ENCODE measurements around the gene WAS. TPM values are rescaled to one million over a fixed set of nuclear protein-coding genes. Genes with fewer than 3 reads are reported as not detected.

The WAS gene
- total RNA-seq, 4 donors from 2014 or later: 0.68 to 5.2 (median 3.5) TPM

- no peaks in the 10 kb centered on the region for H3K4me1 ChIP-seq
- 70% methylated on average over 9 of the region's 9 CpGs for WGBS
- DNase-seq (ENCODE audit: low spot score in 2 of 2): no peak
- H3K27ac ChIP-seq: no peak overlapping the region
- H3K27me3 ChIP-seq: no peaks in the 10 kb centered on the region
- H3K9me3 ChIP-seq: no peaks in the 10 kb centered on the region
- H3K36me3 ChIP-seq: no peaks in the 10 kb centered on the region
- H3K4me3 ChIP-seq: no peak overlapping the region
- no peak for TF ChIP-seq POLR2A (IDR thresholded peaks at IDR 0.05)
- TF ChIP-seq, protein P1, sequence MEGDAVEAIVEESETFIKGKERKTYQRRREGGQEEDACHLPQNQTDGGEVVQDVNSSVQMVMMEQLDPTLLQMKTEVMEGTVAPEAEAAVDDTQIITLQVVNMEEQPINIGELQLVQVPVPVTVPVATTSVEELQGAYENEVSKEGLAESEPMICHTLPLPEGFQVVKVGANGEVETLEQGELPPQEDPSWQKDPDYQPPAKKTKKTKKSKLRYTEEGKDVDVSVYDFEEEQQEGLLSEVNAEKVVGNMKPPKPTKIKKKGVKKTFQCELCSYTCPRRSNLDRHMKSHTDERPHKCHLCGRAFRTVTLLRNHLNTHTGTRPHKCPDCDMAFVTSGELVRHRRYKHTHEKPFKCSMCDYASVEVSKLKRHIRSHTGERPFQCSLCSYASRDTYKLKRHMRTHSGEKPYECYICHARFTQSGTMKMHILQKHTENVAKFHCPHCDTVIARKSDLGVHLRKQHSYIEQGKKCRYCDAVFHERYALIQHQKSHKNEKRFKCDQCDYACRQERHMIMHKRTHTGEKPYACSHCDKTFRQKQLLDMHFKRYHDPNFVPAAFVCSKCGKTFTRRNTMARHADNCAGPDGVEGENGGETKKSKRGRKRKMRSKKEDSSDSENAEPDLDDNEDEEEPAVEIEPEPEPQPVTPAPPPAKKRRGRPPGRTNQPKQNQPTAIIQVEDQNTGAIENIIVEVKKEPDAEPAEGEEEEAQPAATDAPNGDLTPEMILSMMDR (IDR thresholded peaks at IDR 0.05): no peak
- TF ChIP-seq POLR2AphosphoS5 (IDR thresholded peaks at IDR 0.05): no peak
- no peak for TF ChIP-seq EP300 (IDR thresholded peaks at IDR 0.05)
Measured at GRCh38 chrX:48711162-48711928, 27.7 kb downstream of the WAS start.

GRCh38 chrX:48711929-48712505 is 28.4 kb downstream of the WAS start:
- DNase-seq (ENCODE audit: low spot score in 2 of 2): no peak
- H3K27ac ChIP-seq: no peak overlapping the region
- no peaks in the 10 kb centered on the region for H3K27me3 ChIP-seq
- no peak overlapping the region for H3K4me3 ChIP-seq
- 86% methylated on average over 7 of the region's 7 CpGs for WGBS
- no peaks in the 10 kb centered on the region for H3K36me3 ChIP-seq
- TF ChIP-seq, protein P1 (IDR thresholded peaks at IDR 0.05): no peak
- no peak for TF ChIP-seq EP300 (IDR thresholded peaks at IDR 0.05)
- TF ChIP-seq POLR2AphosphoS5 (IDR thresholded peaks at IDR 0.05): no peak
- no peak for TF ChIP-seq POLR2A (IDR thresholded peaks at IDR 0.05)
- no peaks in the 10 kb centered on the region for H3K9me3 ChIP-seq
- H3K4me1 ChIP-seq: no peaks in the 10 kb centered on the region

GRCh38 chrX:48713847-48714246 is 30.2 kb downstream of the WAS start:
- no peaks in the 10 kb centered on the region for H3K36me3 ChIP-seq
- 76% methylated on average over 2 of the region's 2 CpGs for WGBS
- H3K4me3 ChIP-seq: no peak overlapping the region
- no peak overlapping the region for H3K27ac ChIP-seq
- H3K4me1 ChIP-seq: no peaks in the 10 kb centered on the region
- no peaks in the 10 kb centered on the region for H3K27me3 ChIP-seq
- no peaks in the 10 kb centered on the region for H3K9me3 ChIP-seq
- DNase-seq (ENCODE audit: low spot score in 2 of 2): no peak
- TF ChIP-seq EP300 (IDR thresholded peaks at IDR 0.05) (no peak), POLR2AphosphoS5 (IDR thresholded peaks at IDR 0.05) (no peak), POLR2A (IDR thresholded peaks at IDR 0.05) (no peak)
- TF ChIP-seq, protein P1 (IDR thresholded peaks at IDR 0.05): no peak

GRCh38 chrX:48714573-48714972 is 31.0 kb downstream of the WAS start:
- Histone ChIP-seq H3K27me3 (no peaks in the 10 kb centered on the region), H3K4me1 (no peaks in the 10 kb centered on the region), H3K36me3 (no peaks in the 10 kb centered on the region), H3K9me3 (no peaks in the 10 kb centered on the region), H3K27ac (no peak overlapping the region), H3K4me3 (no peak overlapping the region)
- no peak for DNase-seq (ENCODE audit: low spot score in 2 of 2)
- WGBS: 49% methylated on average over 5 of the region's 5 CpGs
- TF ChIP-seq, protein P1 (IDR thresholded peaks at IDR 0.05): no peak
- TF ChIP-seq POLR2AphosphoS5 (IDR thresholded peaks at IDR 0.05): no peak
- no peak for TF ChIP-seq EP300 (IDR thresholded peaks at IDR 0.05)
- no peak for TF ChIP-seq POLR2A (IDR thresholded peaks at IDR 0.05)

DNA sequence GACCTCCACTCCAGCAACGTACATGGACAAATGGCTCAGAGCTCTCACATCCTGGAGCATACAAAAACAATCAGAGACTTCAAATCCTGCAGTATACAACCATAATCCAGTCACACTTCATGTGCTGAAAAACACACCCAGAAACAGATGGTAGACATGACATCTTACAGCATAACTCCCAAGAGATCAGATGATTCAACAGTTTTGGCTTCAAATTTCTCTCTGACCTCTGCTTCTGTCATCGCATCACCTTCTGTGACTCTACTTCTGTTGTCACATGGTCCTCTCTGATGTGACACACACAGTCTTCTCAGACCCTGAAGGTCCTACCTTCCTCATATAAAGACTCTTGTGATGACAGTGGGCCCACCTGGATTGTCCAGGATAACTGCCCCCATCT is 31.5 kb downstream of the WAS start:
- 74% methylated on average over 2 of the region's 2 CpGs for WGBS
- Histone ChIP-seq H3K27me3 (no peaks in the 10 kb centered on the region), H3K4me1 (no peaks in the 10 kb centered on the region), H3K36me3 (no peaks in the 10 kb centered on the region), H3K4me3 (no peak overlapping the region), H3K27ac (no peak overlapping the region), H3K9me3 (no peaks in the 10 kb centered on the region)
- DNase-seq (ENCODE audit: low spot score in 2 of 2): no peak
- TF ChIP-seq POLR2A (IDR thresholded peaks at IDR 0.05) (no peak), EP300 (IDR thresholded peaks at IDR 0.05) (no peak), POLR2AphosphoS5 (IDR thresholded peaks at IDR 0.05) (no peak)
- TF ChIP-seq, protein P1 (IDR thresholded peaks at IDR 0.05): no peak
